ENCODE results near the gene DDX56.

- TF ChIP-seq MYC (IDR thresholded peaks at IDR 0.05; ENCODE audit: low read depth, low read length) (no peak), MYC (CRISPR knock-in tag; IDR thresholded peaks at IDR 0.05; ENCODE audit: borderline replicate concordance, low read depth) (no peak), ZBTB49 (CRISPR knock-in tag; IDR thresholded peaks at IDR 0.05; ENCODE audit: borderline replicate concordance) (no peak), ATF7 (IDR thresholded peaks at IDR 0.05) (no peak), RAD21 (CRISPR knock-in tag; conservative IDR thresholded peaks at IDR 0.05 in 1 of 2, IDR thresholded peaks at IDR 0.05 in 1 of 2) (no peak), ZNF639 (CRISPR knock-in tag; conservative IDR thresholded peaks at IDR 0.05 in 1 of 2, IDR thresholded peaks at IDR 0.05 in 1 of 2) (no peak), POLR2AphosphoS5 (IDR thresholded peaks at IDR 0.05; ENCODE audit: control insufficient read depth, insufficient read depth, low read depth, low read length) (no peak), AFF1 (IDR thresholded peaks at IDR 0.05; ENCODE audit: low read depth in 1 of 2, partially characterized antibody in 2 of 2) (no peak)
Measured at GRCh38 chr7:44566680-44567079, 7.0 kb downstream of the DDX56 start.
